Islet precursor cell (in vitro differentiated cells): ENCODE measurements around the gene XPR1.

Source experiments
- DNase-seq: peaks from one replicate; pipeline ENCODE4 v3.0.0-alpha.2; 2018

The XPR1 gene

GRCh38 chr1:180615493-180616290 is 16.1 kb upstream of the XPR1 start:
- no peak for DNase-seq

GRCh38 chr1:180616439-180616838 is 15.4 kb upstream of the XPR1 start:
- DNase-seq, result no peak

- DNase-seq, result no peak
Measured at GRCh38 chr1:180617774-180618395, 13.9 kb upstream of the XPR1 start.

- no peak for DNase-seq
Measured at GRCh38 chr1:180620581-180620980, 11.2 kb upstream of the XPR1 start.

GRCh38 chr1:180622658-180623508 is 8.9 kb upstream of the XPR1 start:
- DNase-seq, result no peak

- DNase-seq, result no peak
Measured at GRCh38 chr1:180623579-180624347, 8.1 kb upstream of the XPR1 start.

- no peak for DNase-seq
Measured at GRCh38 chr1:180626711-180627110, 5.1 kb upstream of the XPR1 start.

- no peak for DNase-seq
Measured at GRCh38 chr1:180627411-180627810, 4.4 kb upstream of the XPR1 start.

GRCh38 chr1:180628646-180629045 is 3.2 kb upstream of the XPR1 start:
- no peak for DNase-seq

- no peak for DNase-seq
Measured at GRCh38 chr1:180630408-180631193, 1.2 kb upstream of the XPR1 start.

GRCh38 chr1:180631194-180631765 is 542 bp upstream of the XPR1 start:
- no peak for DNase-seq

GRCh38 chr1:180632326-180633056 is 669 bp downstream of the XPR1 start:
- peak; percentile 81 for DNase-seq

GRCh38 chr1:180633057-180634056 is 1.5 kb downstream of the XPR1 start:
- no peak for DNase-seq

GRCh38 chr1:180636138-180636537 is 4.3 kb downstream of the XPR1 start:
- no peak for DNase-seq

- DNase-seq, result no peak
Measured at GRCh38 chr1:180639871-180640270, 8.0 kb downstream of the XPR1 start.

GRCh38 chr1:180640531-180640949 is 8.7 kb downstream of the XPR1 start:
- no peak for DNase-seq

GRCh38 chr1:180641662-180642061 is 9.8 kb downstream of the XPR1 start:
- no peak for DNase-seq

- no peak for DNase-seq
Measured at GRCh38 chr1:180642781-180643180, 11.0 kb downstream of the XPR1 start.

GRCh38 chr1:180643693-180644092 is 11.9 kb downstream of the XPR1 start:
- no peak for DNase-seq
